ENCODE results near the gene IL10RB. TPM values are rescaled to one million over a fixed set of nuclear protein-coding genes. Genes with fewer than 3 reads are reported as not detected.

IL10RB gene
- total and polyA plus RNA-seq, 4 donors, result 26.7 to 89.1 (median 42.9) TPM

- ATAC-seq (ENCODE audit: insufficient read depth, low FRiP score), result no peak
- Histone ChIP-seq H3K36me3 (ENCODE audit: control insufficient read depth in 4 of 4, insufficient read depth in 4 of 4, low read length in 4 of 4) (no peaks in the 10 kb centered on the region), H3K27ac (ENCODE audit: low read depth in 1 of 2, low read length in 1 of 2) (no peak overlapping the region), H3K9me3 (ENCODE audit: control insufficient read depth in 4 of 4, insufficient read depth in 3 of 4, low read length in 3 of 4) (peaks cover 0 to 1% (median 0%) of the 10 kb centered on the region in 4 donors), H3K27me3 (ENCODE audit: control insufficient read depth in 3 of 3, insufficient read depth in 3 of 3, low read length in 2 of 3) (no peaks in the 10 kb centered on the region), H3K4me3 (no peak overlapping the region), H3K4me1 (ENCODE audit: control insufficient read depth in 5 of 5, insufficient read depth in 5 of 5, low read length in 5 of 5) (peaks cover 0 to 17% (median 5%) of the 10 kb centered on the region in 5 donors), H3K9ac (ENCODE audit: insufficient read depth in 1 of 2, low read length in 2 of 2) (no peak overlapping the region)
- no peak for TF ChIP-seq CTCF (IDR thresholded peaks at IDR 0.05; ENCODE audit: control extremely low read depth, extremely low read depth)
- 92 to 95% methylated on average over 2 of the region's 2 CpGs for WGBS, 2 donors
- DNase-seq, result no peak
These were observed 39.8 kb downstream of the IL10RB start for GRCh38 chr21:33305938-33306337.

GRCh38 chr21:33308586-33309490 is 42.7 kb downstream of the IL10RB start:
- no peak for TF ChIP-seq CTCF (IDR thresholded peaks at IDR 0.05; ENCODE audit: control extremely low read depth, extremely low read depth)
- Histone ChIP-seq H3K27me3 (ENCODE audit: control insufficient read depth in 3 of 3, insufficient read depth in 3 of 3, low read length in 2 of 3) (no peaks in the 10 kb centered on the region), H3K4me1 (ENCODE audit: control insufficient read depth in 5 of 5, insufficient read depth in 5 of 5, low read length in 5 of 5) (peaks cover 0 to 10% (median 0%) of the 10 kb centered on the region in 5 donors), H3K27ac (ENCODE audit: low read depth in 1 of 2, low read length in 1 of 2) (no peak overlapping the region), H3K4me3 (no peak overlapping the region), H3K9ac (ENCODE audit: insufficient read depth in 1 of 2, low read length in 2 of 2) (no peak overlapping the region), H3K36me3 (ENCODE audit: control insufficient read depth in 4 of 4, insufficient read depth in 4 of 4, low read length in 4 of 4) (no peaks in the 10 kb centered on the region), H3K9me3 (ENCODE audit: control insufficient read depth in 4 of 4, insufficient read depth in 3 of 4, low read length in 3 of 4) (peaks cover 0 to 1% (median 0%) of the 10 kb centered on the region in 4 donors)
- DNase-seq (peak; percentile 80 to 90 (median 86)), ATAC-seq (ENCODE audit: insufficient read depth, low FRiP score) (no peak)
- 32 to 46% methylated on average over 6 of the region's 6 CpGs for WGBS, 2 donors

GRCh38 chr21:33309778-33310177 is 43.6 kb downstream of the IL10RB start:
- WGBS, 2 donors, result 94 to 95% methylated on average over 1 of the region's 1 CpG
- Histone ChIP-seq H3K4me3 (no peak overlapping the region), H3K9me3 (ENCODE audit: control insufficient read depth in 4 of 4, insufficient read depth in 3 of 4, low read length in 3 of 4) (peaks cover 0 to 1% (median 0%) of the 10 kb centered on the region in 4 donors), H3K36me3 (ENCODE audit: control insufficient read depth in 4 of 4, insufficient read depth in 4 of 4, low read length in 4 of 4) (no peaks in the 10 kb centered on the region), H3K27ac (ENCODE audit: low read depth in 1 of 2, low read length in 1 of 2) (no peak overlapping the region), H3K27me3 (ENCODE audit: control insufficient read depth in 3 of 3, insufficient read depth in 3 of 3, low read length in 2 of 3) (no peaks in the 10 kb centered on the region), H3K9ac (ENCODE audit: insufficient read depth in 1 of 2, low read length in 2 of 2) (no peak overlapping the region), H3K4me1 (ENCODE audit: control insufficient read depth in 5 of 5, insufficient read depth in 5 of 5, low read length in 5 of 5) (peaks cover 0 to 10% (median 0%) of the 10 kb centered on the region in 5 donors)
- ATAC-seq (ENCODE audit: insufficient read depth, low FRiP score) (no peak), DNase-seq (no peak)
- no peak for TF ChIP-seq CTCF (IDR thresholded peaks at IDR 0.05; ENCODE audit: control extremely low read depth, extremely low read depth)
